OCI-LY7 (cell line): ENCODE measurements around the gene CLEC4G. TPM values are rescaled to one million over a fixed set of nuclear protein-coding genes. Genes with fewer than 3 reads are reported as not detected.

Experiments
- BruUV-seq: library from RNA; stranded (reverse); fragments of 400-500 nt; replicated peaks from 2 replicates; lab custom pipeline; 2021; lab: Mats Ljungman, UMichigan
- CTCF ChIA-PET: fragments of 300-600 bp; sonication (Branson Sonifier 250); formaldehyde crosslinking; loops from one replicate; lab custom pipeline; 2022; ENCODE audit warnings: antibody characterized with exemption; ENCODE audit not compliant: unreplicated experiment; lab: Charles Lee
- POLR2A ChIA-PET: fragments of 300-600 bp; sonication (Branson Sonifier 250); formaldehyde crosslinking; loops from one replicate; lab custom pipeline; 2022; ENCODE audit warnings: antibody characterized with exemption; lab: Charles Lee
- DNase-seq: peaks from one replicate; pipeline ENCODE4 v3.0.0-alpha.2; 2015; ENCODE audit warnings: low spot score
- H2AFZ ChIP-seq: fragments of 200-600 bp; sonication (generic), shearing (Covaris generic); 2 replicates; pipeline ENCODE4 v1.6.1; 2014; ENCODE audit warnings: mild to moderate bottlenecking, antibody characterized with exemption, low read length, moderate library complexity
- H3K27ac ChIP-seq: fragments of 200-600 bp; sonication (generic); 2 replicates; pipeline ENCODE4 v1.5.1; 2014; ENCODE audit warnings: mixed run types, low read depth, mild to moderate bottlenecking, moderate library complexity, low read length, inconsistent platforms; ENCODE audit not compliant: poor library complexity, severe bottlenecking
- H3K36me3 ChIP-seq: fragments of 200-600 bp; sonication (generic); 2 replicates; pipeline ENCODE4 v1.6.1; 2014; ENCODE audit warnings: mild to moderate bottlenecking, antibody characterized with exemption, low read length, moderate library complexity, mixed read lengths; ENCODE audit not compliant: insufficient read depth
- H3K4me1 ChIP-seq: fragments of 200-600 bp; sonication (generic); 2 replicates; pipeline ENCODE4 v1.5.1; 2014; ENCODE audit warnings: mild to moderate bottlenecking, low read length; ENCODE audit not compliant: insufficient read depth, poor library complexity, severe bottlenecking
- H3K4me2 ChIP-seq: fragments of 200-600 bp; sonication (generic); 2 replicates; pipeline ENCODE4 v1.6.1; 2014; ENCODE audit warnings: mild to moderate bottlenecking, low read length
- H3K4me3 ChIP-seq: fragments of 200-600 bp; sonication (generic); 2 replicates; pipeline ENCODE4 v1.5.1; 2014; ENCODE audit warnings: mild to moderate bottlenecking, low read depth, low read length; ENCODE audit not compliant: poor library complexity, severe bottlenecking
- H3K79me2 ChIP-seq: fragments of 200-600 bp; sonication (generic); 2 replicates; pipeline ENCODE4 v1.6.1; 2016; ENCODE audit warnings: low read depth, mild to moderate bottlenecking, low read length, moderate library complexity, mixed read lengths; ENCODE audit not compliant: insufficient read depth
- H3K9me2 ChIP-seq: fragments of 200-600 bp; sonication (generic); 2 replicates; pipeline ENCODE4 v1.6.1; 2016; ENCODE audit warnings: mild to moderate bottlenecking, low read length, mixed read lengths; ENCODE audit not compliant: insufficient read depth
- H3K9me3 ChIP-seq: fragments of 200-600 bp; sonication (generic); 2 replicates; pipeline ENCODE4 v1.6.1; 2014; ENCODE audit warnings: mild to moderate bottlenecking, mixed run types, low read length, mixed read lengths
- H4K20me1 ChIP-seq: fragments of 200-600 bp; sonication (generic); 2 replicates; pipeline ENCODE4 v1.6.1; 2014; ENCODE audit warnings: mild to moderate bottlenecking, antibody characterized with exemption, low read length, moderate library complexity, mixed read lengths; ENCODE audit not compliant: insufficient read depth
- CTCF ChIP-seq: fragments of 200-600 bp; sonication (generic); conservative IDR thresholded peaks from 2 replicates; pipeline ENCODE4 v1.5.1; 2014; ENCODE audit warnings: mild to moderate bottlenecking, antibody characterized with exemption, low read length, moderate library complexity, mixed read lengths
- EZH2phosphoT487 ChIP-seq: fragments of 200-600 bp; sonication (generic); IDR thresholded peaks from 2 replicates; pipeline ENCODE4 v1.6.1; 2018; ENCODE audit warnings: low read depth, borderline replicate concordance, mild to moderate bottlenecking, mixed run types, antibody characterized with exemption, low read length, moderate library complexity, mixed read lengths
- intact Hi-C: fragments of 100-400 bp; cut with micrococcal nuclease; formaldehyde crosslinking; loops from one replicate; pipeline ENCODE4 v1.10.0; 2022; ENCODE audit not compliant: unreplicated experiment
- total RNA-seq, 2 experiments: library from RNA; depleted of rRNA in 1 of 2; stranded (reverse); fragments of >200 nt in 1 of 2; shearing (Covaris generic) in 1 of 2; gene quantifications; 2 replicates each; pipeline ENCODE4 v1.2.3, GENCODE V29; 2014 to 2022

Gene CLEC4G
- total RNA-seq, 2 experiments from 2014 or later: not detected

- Histone ChIP-seq H3K36me3 (no peaks in the 10 kb centered on the region), H3K4me3 (no peak overlapping the region), H3K4me1 (peaks cover 5% of the 10 kb centered on the region), H3K4me2 (no peak overlapping the region), H3K9me3 (no peaks in the 10 kb centered on the region), H2AFZ (no peak overlapping the region), H4K20me1 (no peaks in the 10 kb centered on the region), H3K9me2 (no peaks in the 10 kb centered on the region), H3K79me2 (no peaks in the 10 kb centered on the region), H3K27ac (no peak overlapping the region)
- POLR2A ChIA-PET: no interaction called here
- BruUV-seq: no TSS peak
- TF ChIP-seq CTCF (no peak), EZH2phosphoT487 (no peak)
- DNase-seq: no peak
- intact Hi-C loops: no loop called here
- CTCF ChIA-PET: no interaction called here
Observed at GRCh38 chr19:7779631-7780486, 47.9 kb upstream of the CLEC4G start.

GRCh38 chr19:7778081-7778480, 46.2 kb upstream of the CLEC4G start:
- H3K4me2 ChIP-seq: no peak overlapping the region
- no peak overlapping the region for H2AFZ ChIP-seq
- TF ChIP-seq EZH2phosphoT487 (no peak), CTCF (no peak)
- BruUV-seq: no TSS peak
- H3K36me3 ChIP-seq: no peaks in the 10 kb centered on the region
- H4K20me1 ChIP-seq: no peaks in the 10 kb centered on the region
- CTCF ChIA-PET: no interaction called here
- intact Hi-C loops: no loop called here
- no peaks in the 10 kb centered on the region for H3K79me2 ChIP-seq
- no peak overlapping the region for H3K4me3 ChIP-seq
- H3K27ac ChIP-seq: no peak overlapping the region
- peaks cover 5% of the 10 kb centered on the region for H3K4me1 ChIP-seq
- no peaks in the 10 kb centered on the region for H3K9me3 ChIP-seq
- H3K9me2 ChIP-seq: no peaks in the 10 kb centered on the region
- POLR2A ChIA-PET: interaction anchor here (0.6 to 0.7 kb wide), 2 partner anchors 59 to 75 kb away, joined by 3 to 6 read pairs; no protein-coding TSS in a partner anchor
- peak; percentile 26 for DNase-seq

- POLR2A ChIA-PET: interaction anchor here (0.6 to 0.7 kb wide), 3 partner anchors 16 to 307 kb away, joined by 3 to 4 read pairs (median 3); a partner anchor contains a TSS
- CTCF ChIA-PET: no interaction called here
- BruUV-seq: no TSS peak
Observed at GRCh38 chr19:7775761-7776160, 43.9 kb upstream of the CLEC4G start.

More at GRCh38 chr19:7775761-7776160, 43.9 kb upstream of the CLEC4G start:
- peaks cover 5% of the 10 kb centered on the region for H3K4me1 ChIP-seq
- no peaks in the 10 kb centered on the region for H3K9me3 ChIP-seq
- no peaks in the 10 kb centered on the region for H3K36me3 ChIP-seq
- no peak overlapping the region for H3K4me2 ChIP-seq
- no peaks in the 10 kb centered on the region for H3K9me2 ChIP-seq
- H3K4me3 ChIP-seq: no peak overlapping the region
- intact Hi-C loops: no loop called here
- H3K27ac ChIP-seq: no peak overlapping the region
- TF ChIP-seq CTCF (no peak), EZH2phosphoT487 (no peak)
- H3K79me2 ChIP-seq: no peaks in the 10 kb centered on the region
- no peaks in the 10 kb centered on the region for H4K20me1 ChIP-seq
- no peak for DNase-seq
- H2AFZ ChIP-seq: no peak overlapping the region
